NCI-H748 (cell line): ENCODE measurements around the gene NUBP1.
A peak's percentile ranks its signal among the peaks of the same experiment; 100 is the strongest.
"Not testable (repeated sequence)": the region's sequence is repeated elsewhere in the genome, so short reads cannot be mapped to it uniquely, and the experiment has no call there.

ENCODE experiments used
- DNase-seq: peaks from one replicate; lab custom pipeline; 2025; ENCODE audit not compliant: unreplicated experiment; lab: John Stamatoyannopoulos, UW

Gene NUBP1

DNA sequence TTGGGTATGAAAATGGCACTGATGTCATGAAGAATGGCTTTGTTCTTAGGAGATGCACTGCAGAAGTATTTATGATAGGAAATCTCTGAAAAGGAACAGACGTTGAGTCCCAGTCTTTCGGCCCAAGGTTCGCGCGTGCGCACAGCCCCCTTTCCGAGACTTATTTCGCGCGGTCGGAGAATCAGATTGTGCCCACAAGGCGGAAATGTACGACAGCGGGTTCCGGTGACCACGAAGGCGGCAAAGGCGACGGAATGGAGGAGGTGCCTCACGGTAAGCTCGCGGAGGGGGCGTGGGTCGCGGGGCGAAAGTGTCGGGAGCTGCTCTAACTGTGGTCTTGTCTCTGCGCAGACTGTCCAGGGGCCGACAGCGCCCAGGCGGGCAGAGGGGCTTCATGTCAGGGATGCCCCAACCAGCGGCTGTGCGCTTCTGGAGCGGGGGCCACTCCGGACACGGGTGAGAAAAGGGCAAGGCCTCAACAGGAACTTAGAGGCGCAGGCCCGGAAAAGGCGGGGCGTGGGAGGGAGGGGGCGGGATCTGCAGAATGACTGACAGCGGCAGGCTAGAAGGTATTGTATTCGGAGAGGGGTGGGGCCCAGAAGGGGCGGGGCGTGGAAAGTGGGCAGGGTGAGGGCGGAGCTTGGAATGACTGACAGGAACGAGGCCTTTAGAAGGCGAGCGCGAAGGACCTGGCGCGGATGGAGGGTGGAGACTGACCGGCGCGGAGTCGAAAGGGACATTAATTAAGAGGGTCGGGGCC is at the start of gene NUBP1:
Gene NUBP1 (plus strand): TSS at position 233 of the 760 bp plus-strand sequence. CDS start 22 bp downstream, at position 255.
- DNase-seq = peak; percentile 90

DNA sequence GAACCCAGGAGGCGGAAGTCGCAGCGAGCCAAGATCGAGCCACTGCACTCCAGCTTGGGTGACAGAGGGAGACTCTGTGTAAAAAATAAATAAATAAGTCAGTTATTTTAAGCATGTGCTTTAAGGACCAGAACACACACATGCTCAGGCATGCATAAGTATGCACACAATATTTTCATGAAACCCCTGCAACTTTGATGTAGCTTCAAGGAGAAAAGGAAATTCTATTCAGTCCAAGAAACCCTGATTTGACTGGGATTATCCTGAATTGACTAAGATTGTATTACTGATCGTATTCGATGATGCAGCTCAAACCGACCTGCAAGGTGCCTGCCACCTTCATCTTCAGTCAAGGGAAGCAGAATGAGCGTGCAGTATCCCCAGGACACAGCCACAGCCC is 49.8 kb upstream of the NUBP1 start:
- DNase-seq = no peak

DNA sequence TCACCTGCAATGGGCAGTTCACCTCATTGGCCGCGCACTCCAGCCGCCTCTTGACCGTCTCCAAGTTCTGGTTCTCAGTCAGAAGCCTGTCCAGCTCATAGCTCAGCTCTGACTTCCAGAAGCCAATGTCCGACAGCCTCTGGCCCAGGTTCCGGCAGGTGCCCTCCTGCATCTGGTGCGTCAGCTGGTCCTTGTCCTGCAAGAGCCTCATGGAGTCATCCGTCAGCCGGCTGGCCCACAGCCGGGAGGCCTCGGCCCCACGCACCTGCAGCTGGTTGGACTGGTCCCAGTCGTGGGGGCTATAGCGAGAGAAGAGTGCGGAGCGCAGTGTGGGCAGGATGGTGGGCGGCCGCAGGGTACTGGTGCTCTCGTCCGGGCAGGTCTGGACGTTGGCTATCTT is 49.3 kb upstream of the NUBP1 start:
- no peak for DNase-seq

DNA sequence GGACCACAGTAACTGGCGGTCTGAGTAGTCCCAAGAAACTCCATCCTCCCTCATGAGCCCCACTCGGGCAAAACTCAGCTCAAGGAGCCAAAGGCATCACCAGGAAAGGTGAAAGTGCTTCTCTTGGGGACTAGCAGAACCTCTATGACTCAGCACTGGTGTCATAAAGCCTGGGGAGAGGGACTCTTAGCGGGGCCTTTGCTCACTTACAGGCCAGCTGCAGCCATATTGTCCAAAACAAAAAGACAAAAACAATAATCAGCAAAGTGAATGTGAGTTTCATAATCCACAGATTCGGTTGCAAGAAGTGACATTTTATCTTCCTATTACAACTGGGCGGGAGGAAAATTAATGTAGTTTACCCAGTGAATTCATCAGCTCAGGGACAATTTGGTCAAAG is 48.8 kb upstream of the NUBP1 start, which contains the start of gene TEKT5:
Gene TEKT5 (minus strand): TSS at position 101 of the 400 bp plus-strand sequence. CDS start 57 bp downstream, at position 44.
- DNase-seq = no peak

GRCh38 chr16:10699756-10700155 is 43.9 kb upstream of the NUBP1 start:
- no peak for DNase-seq

GRCh38 chr16:10708969-10709368 is 34.7 kb upstream of the NUBP1 start:
- no peak for DNase-seq

DNA sequence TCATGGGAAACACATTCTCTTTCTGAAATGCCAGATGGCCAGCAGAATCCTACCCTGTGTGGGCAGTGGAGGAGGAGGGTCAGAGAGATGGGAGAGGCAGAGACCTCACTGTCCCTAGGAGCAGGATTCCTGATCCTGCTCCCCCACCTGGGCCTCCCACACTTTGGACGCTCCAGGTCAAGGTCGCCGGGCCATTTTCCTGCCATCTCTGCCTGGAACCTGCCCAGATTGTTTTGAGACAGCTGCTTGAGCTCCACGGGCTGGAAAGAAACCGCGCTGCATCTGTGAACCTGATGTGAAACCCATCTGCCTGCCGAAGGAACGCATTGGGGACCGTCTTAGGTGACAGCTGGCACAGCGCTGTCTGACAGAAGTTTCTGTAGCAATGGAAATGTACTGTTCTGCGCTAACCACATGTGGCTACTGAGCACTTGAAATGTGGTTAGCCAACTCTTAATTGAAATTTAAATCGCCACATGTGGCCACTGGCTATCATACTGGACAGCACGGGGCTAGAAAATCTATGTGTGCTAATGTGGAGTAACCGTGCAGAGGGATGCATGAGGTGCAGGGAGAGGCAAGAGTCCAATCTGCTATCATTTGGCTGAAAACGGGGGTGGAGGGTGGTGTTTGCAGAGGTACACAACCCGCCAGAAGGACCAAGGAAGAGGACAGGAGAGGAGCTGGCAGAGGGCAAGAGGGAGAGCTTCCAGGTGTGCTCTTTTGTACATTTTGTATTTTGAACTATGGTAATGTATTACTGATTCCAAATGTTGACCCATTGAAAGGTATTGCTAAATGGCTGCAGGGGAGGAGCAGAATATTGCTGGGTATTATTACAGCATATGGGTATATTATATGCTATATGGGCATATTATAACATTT is 15.4 kb upstream of the NUBP1 start:
- no peak for DNase-seq

DNA sequence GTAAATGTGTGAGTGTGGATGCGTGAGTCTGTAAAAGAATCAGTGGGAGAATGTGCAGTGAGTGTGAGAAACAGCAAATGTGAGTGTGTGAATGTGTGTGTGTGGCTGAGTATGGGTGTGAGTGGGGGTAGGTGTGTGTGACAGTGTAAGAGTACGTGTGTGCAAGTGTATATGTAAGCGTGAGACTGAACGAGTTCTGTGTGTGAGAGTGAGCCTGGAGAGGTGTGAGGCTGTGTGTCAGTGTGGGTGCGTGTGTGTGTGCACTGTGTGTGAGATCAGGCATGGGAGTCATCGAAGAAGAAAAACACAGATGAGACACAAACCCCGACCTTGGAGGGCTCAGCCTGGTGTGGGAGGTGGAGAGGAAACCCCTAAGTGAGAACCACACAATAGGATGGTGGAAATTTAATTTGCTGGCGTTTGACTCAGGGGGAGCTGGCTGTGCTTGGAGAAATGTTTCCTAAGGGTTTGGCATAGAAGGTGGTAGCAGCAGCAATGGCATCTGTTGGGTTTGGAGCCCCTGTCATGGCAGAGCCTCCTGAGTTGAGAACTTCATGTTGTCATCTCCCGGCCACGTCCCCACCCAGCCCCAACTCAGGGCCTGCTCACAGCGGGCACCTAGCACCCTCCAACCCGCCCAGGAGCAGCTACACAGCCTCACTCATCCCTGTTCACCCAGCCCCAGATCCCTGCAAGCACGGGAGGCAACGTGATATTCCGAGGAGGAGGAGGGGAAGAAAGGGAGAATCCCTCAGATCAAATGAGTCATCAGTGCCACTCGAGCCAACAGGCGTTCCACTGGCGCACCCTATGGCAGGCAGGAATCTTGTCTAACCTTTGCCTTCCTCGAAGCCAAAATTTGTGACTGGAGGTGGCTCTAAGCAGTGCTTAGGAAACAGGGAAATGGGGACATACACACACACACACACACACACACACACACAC is 14.3 kb upstream of the NUBP1 start:
- DNase-seq = no peak

DNA sequence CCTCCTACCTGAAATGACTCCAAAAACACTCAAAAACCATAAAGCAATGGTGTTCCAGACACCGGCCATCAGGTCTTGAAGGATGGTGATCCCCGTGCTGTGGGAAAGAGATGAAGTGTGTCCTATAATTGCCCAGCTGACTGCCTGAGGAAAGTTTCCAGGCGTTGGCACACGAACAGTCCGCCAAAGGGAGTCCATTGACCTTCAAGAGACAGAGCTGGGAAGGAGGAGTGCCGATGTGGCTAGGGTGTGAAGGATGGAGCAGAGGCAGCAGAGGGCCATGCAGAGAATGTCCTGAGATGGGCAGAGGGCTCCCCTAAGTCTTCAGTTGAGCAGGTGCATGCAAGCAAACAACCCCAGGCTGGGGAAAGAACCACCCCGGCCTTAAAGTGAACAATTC is 11.9 kb upstream of the NUBP1 start:
- no peak for DNase-seq

DNA sequence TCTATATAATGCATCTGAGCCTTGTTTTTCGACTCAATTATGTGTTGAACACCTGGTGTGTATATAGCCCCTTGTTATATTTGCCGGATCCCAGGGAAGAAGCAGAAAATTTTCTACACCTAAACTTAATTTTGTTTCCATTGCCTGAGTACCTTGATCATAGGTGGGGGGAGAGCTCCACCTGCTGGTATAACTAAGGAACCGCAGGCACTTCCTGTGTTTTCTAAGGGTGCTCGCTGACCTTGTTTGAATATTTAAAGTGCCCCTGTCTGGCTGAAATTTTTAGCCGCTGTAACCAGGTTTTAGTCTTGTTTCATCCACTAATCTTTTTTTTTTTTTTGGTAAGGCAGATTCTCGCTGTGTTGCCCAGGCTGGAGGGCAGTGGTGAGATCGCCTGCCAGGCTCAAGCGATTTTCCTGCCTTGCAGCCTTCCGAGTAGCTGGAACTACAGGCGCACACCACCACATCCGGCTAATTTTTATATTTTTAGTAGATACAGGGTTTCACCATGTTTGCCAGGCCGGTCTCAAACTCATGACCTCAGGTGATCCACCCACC is 6.5 kb upstream of the NUBP1 start:
- DNase-seq = peak; percentile 55

DNA sequence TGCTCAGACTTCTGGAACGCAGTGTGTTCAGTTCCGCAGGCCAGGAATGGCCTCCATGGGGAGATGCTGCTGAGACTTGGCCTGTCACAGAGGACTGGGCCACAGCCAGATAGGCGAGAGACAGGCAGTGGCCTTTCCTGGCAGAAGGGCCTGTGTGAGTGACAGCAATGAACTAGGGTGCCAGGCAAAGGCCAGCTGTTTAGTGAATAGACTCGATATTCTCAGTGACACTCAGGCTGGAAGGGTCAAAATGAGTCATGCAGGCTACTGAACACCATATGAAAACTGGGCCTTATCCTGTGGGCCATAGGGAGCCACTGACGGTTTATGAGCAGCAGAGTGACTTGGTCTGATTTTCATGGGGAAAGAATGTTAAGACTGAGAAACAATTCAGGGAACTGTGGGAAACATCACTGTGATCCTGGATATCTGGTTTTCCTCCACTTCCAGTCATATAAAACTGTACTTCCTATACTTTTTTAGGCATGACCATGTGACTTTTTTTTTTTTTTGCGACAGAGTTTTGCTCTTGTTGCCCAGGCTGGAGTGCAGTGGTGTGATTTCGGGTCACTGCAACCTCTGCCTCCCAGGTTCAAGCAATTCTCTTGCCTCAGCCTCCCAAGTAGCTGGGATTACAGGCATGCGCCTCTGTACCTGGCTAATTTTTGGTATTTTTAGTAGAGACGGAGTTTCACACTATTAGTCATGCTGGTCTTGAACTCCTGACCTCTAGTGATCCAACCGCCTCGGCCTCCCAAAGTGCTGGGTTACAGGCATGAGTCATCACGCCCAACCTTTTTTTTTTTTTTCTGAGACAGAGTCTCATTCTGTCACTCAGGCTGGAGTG is 5.2 kb upstream of the NUBP1 start:
- no peak for DNase-seq

DNA sequence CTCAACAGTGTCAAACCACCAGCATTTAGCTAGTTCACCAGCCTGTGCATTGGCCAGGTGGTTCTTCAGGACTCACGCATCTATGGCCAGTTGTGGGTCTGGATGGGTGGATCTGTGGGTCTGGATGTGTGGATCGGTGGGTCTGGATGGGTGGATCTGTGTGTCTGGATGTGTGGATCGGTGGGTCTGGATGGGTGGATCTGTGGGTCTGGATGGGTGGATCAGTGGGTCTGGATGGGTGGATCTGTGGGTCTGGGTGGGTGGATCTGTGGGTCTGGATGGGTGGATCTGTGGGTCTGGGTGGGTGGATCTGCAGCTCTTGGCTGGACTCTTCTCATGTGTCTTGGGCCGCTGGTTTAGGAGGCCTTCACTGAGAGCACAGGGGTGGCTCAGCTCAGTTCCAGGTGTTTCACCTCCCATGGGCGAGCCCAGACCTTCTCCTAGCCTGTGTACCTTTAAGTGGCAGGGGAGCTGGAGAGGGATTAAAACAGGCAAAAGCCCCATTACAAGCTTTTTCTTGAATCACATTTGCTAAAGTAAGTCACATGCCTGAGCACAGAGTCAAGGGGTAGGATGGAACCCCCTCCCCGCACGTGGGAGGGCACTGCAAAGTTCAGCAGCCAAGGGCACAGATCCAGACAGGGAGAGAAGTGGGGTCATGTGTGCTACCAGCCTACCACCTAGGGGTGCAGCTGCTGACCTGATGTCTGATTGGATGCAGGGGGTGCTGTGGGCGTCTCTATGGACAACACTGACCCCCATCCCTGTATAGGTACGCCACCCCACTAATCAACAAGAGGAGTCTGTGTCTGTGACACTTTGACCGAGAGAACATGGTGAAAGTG is 3.4 kb upstream of the NUBP1 start:
- DNase-seq = no peak

- no peak for DNase-seq
Observed at GRCh38 chr16:10740845-10741208, 2.8 kb upstream of the NUBP1 start.

DNA sequence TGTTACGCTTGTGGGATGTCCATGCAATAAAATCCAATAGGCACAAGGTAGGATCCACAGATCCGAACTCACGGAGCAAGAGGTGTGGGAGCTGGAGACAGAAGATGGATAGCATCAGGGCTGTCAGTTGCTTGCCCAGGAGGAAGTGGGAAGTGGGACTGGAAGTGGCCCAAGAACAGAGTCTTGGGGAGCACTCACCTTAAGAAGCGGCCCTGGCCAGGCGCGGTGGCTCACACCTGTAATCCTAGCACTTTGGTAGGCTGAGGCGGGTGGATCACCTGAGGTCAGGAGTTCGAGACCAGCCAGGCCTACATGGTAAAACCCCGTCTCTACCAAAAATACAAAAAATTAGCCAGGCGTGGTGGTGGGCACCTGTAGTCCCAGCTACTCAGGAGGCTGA is 2.4 kb upstream of the NUBP1 start:
- not testable (repeated sequence) for DNase-seq

DNA sequence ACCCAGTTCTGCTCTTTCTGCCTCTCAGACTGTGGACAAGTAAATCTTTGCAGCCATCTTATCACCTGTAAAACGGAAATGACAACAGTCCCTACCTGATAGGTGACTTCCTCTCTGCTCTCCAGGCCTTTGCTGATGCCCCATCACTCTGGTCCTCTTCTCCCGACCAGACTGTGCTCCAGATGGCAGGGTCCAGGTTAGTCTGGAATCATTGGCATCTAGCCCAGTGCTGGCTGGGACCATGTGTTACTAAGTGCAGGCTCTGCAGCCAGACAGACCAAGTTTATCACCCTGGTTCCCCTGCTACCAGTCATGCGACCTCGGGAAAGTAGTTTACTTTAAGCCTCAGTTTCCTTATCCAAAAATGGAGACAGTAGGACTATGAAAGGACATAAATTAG is 1.8 kb upstream of the NUBP1 start:
- DNase-seq = no peak

DNA sequence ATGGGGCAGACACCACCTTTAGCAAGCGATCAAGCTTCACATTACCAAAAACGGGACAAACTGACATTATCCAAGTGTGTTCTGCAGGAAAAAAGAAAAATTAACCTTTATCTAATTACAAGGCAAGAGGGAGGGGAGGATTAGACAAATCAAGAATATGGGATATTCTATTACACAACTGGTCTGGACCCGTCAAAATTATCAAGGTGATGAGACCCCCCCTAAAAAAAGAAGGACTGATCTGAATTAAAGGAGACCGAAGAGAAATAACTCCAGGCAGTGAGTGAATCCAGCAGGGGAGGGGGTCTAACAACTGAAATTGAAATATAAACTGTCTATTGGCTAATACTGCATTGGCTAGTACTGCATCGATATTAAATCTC is 424 bp upstream of the NUBP1 start:
- no peak for DNase-seq

GRCh38 chr16:10744370-10745030 is 858 bp downstream of the NUBP1 start:
- DNase-seq = peak; percentile 68

DNA sequence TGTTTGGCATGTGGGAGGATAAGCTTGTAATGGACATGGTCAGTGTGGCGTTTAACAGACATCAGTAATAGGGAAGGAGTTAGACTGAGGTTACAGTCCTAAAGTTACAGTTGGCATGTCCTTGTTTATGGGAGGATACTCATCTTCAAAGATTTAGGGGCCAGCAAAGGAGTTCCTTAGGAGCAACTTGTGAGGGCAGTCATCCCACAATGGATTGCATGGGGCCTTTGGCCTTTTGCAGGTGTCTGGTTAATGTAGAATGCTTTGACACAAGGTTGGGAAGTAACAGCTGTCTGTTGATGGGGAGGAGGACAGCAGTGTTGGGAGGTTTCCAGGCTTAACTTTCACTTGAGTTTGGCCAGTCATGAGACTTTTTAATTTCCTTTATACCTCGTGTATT is 2.2 kb downstream of the NUBP1 start:
- no peak for DNase-seq
